Coronary artery (tissue), 2 donors: ENCODE measurements around the gene PHKG2.

Experiments
- DNase-seq: peaks from one replicate; pipeline ENCODE4 v3.0.0-alpha.2; 2017; ENCODE audit warnings: low spot score
- H3K27ac ChIP-seq, 2 donors: fragments of 200-600 bp; sonication (generic); one replicate each; pipeline ENCODE4 v1.5.1; 2016 to 2019
- H3K4me3 ChIP-seq: fragments of 200-600 bp; sonication (generic); 2 replicates; pipeline ENCODE4 v1.5.1; 2016; ENCODE audit warnings: mild to moderate bottlenecking, moderate library complexity
- CTCF ChIP-seq: fragments of 200-600 bp; sonication (generic); IDR thresholded peaks from one replicate; pipeline ENCODE4 v1.5.1; 2019; ENCODE audit warnings: antibody characterized with exemption

The PHKG2 gene

GRCh38 chr16:30721606-30722005, 26.6 kb upstream of the PHKG2 start:
- TF ChIP-seq CTCF, result no peak
- no peak for DNase-seq
- H3K4me3 ChIP-seq, result no peak overlapping the region
- H3K27ac ChIP-seq, result no peak overlapping the region

GRCh38 chr16:30722443-30722842, 25.8 kb upstream of the PHKG2 start:
- TF ChIP-seq CTCF, result no peak

GRCh38 chr16:30722916-30723315, 25.3 kb upstream of the PHKG2 start:
- DNase-seq, result no peak
- Histone ChIP-seq H3K27ac (no peak overlapping the region), H3K4me3 (no peak overlapping the region)
- no peak for TF ChIP-seq CTCF

More at GRCh38 chr16:30722443-30722842, 25.8 kb upstream of the PHKG2 start:
- no peak for DNase-seq
- H3K4me3 ChIP-seq, result no peak overlapping the region
- no peak overlapping the region for H3K27ac ChIP-seq

GRCh38 chr16:30723725-30724355, 24.4 kb upstream of the PHKG2 start:
- H3K4me3 ChIP-seq, result no peak overlapping the region
- no peak for TF ChIP-seq CTCF
- no peak for DNase-seq
- no peak overlapping the region for H3K27ac ChIP-seq

- DNase-seq, result no peak
- H3K27ac ChIP-seq, result peak overlapping the region in 1 of 2 donors; percentile 35
- TF ChIP-seq CTCF, result no peak
- no peak overlapping the region for H3K4me3 ChIP-seq
These were observed 23.4 kb upstream of the PHKG2 start for GRCh38 chr16:30724641-30725417.

- no peak for DNase-seq
- H3K4me3 ChIP-seq, result no peak overlapping the region
- no peak for TF ChIP-seq CTCF
- H3K27ac ChIP-seq, result peak overlapping the region in 1 of 2 donors; percentile 35
These were observed 22.8 kb upstream of the PHKG2 start for GRCh38 chr16:30725418-30725792.

GRCh38 chr16:30728321-30728720, 19.9 kb upstream of the PHKG2 start:
- no peak overlapping the region for H3K27ac ChIP-seq
- TF ChIP-seq CTCF, result no peak
- no peak overlapping the region for H3K4me3 ChIP-seq
- no peak for DNase-seq
